Astrocyte (in vitro differentiated cells and primary cell): ENCODE measurements around the gene ZNF165.
"Not testable (repeated sequence)": the region's sequence is repeated elsewhere in the genome, so short reads cannot be mapped to it uniquely, and the experiment has no call there.

Source experiments
- CTCF ChIP-seq: IDR thresholded peaks from 2 replicates; pipeline ENCODE4 v1.5.1; 2011; ENCODE audit warnings: low read depth, mild to moderate bottlenecking, inconsistent platforms, low read length, moderate library complexity; ENCODE audit not compliant: insufficient read depth
- EZH2 ChIP-seq: IDR thresholded peaks from 2 replicates; pipeline ENCODE4 v1.6.1; 2012; ENCODE audit warnings: mild to moderate bottlenecking, low read length, inconsistent platforms; ENCODE audit not compliant: insufficient read depth

GRCh38 chr6:28102699-28103098 lies 22.3 kb downstream of the ZNF165 start:
- not testable (repeated sequence) for TF ChIP-seq EZH2, CTCF
